Hematopoietic multipotent progenitor cell treated with erythropoietin and hydrocortisone succinate and interleukin-3 and kit ligand, for 6 days (in vitro differentiated cells): Measurements from ENCODE around the gene TMPRSS3.

Experiments
- DNase-seq: peaks from one replicate; pipeline ENCODE4 v3.0.0-alpha.2; 2015

The TMPRSS3 gene

GRCh38 chr21:42406866-42407265 is 11.0 kb upstream of the TMPRSS3 start:
- no peak for DNase-seq

GRCh38 chr21:42406201-42406621 is 10.4 kb upstream of the TMPRSS3 start:
- no peak for DNase-seq

GRCh38 chr21:42405064-42406013 is 9.5 kb upstream of the TMPRSS3 start:
- no peak for DNase-seq

- peak; percentile 76 for DNase-seq
Measured at GRCh38 chr21:42404539-42404938, 8.7 kb upstream of the TMPRSS3 start.

- DNase-seq: peak; percentile 94
Measured at GRCh38 chr21:42403611-42404231, 7.9 kb upstream of the TMPRSS3 start, which contains the start of gene UBASH3A. TSS of gene UBASH3A (plus strand) at chr21:42403902. CDS start at chr21:42403946, 44 bp downstream.

- no peak for DNase-seq
Measured at GRCh38 chr21:42401820-42402251, 6.0 kb upstream of the TMPRSS3 start.

- no peak for DNase-seq
Measured at GRCh38 chr21:42401154-42401553, 5.3 kb upstream of the TMPRSS3 start.

- DNase-seq: no peak
Measured at GRCh38 chr21:42400525-42400924, 4.7 kb upstream of the TMPRSS3 start.

- DNase-seq: peak; percentile 33
Measured at GRCh38 chr21:42398436-42399028, 2.7 kb upstream of the TMPRSS3 start.

GRCh38 chr21:42397746-42398394 is 2.0 kb upstream of the TMPRSS3 start:
- no peak for DNase-seq

- DNase-seq: no peak
Measured at GRCh38 chr21:42396799-42397745, 1.2 kb upstream of the TMPRSS3 start.

GRCh38 chr21:42395302-42395701 is 550 bp downstream of the TMPRSS3 start:
- no peak for DNase-seq

- DNase-seq: no peak
Measured at GRCh38 chr21:42393443-42393950, 2.4 kb downstream of the TMPRSS3 start.

GRCh38 chr21:42392731-42393442 is 3.0 kb downstream of the TMPRSS3 start:
- no peak for DNase-seq

GRCh38 chr21:42391297-42391696 is 4.6 kb downstream of the TMPRSS3 start:
- DNase-seq: no peak

- no peak for DNase-seq
Measured at GRCh38 chr21:42390696-42391095, 5.2 kb downstream of the TMPRSS3 start.

GRCh38 chr21:42390193-42390592 is 5.7 kb downstream of the TMPRSS3 start:
- DNase-seq: no peak

- DNase-seq: no peak
Measured at GRCh38 chr21:42389449-42389835, 6.4 kb downstream of the TMPRSS3 start.

- DNase-seq: peak; percentile 58
Measured at GRCh38 chr21:42388740-42389448, 7.0 kb downstream of the TMPRSS3 start.

- no peak for DNase-seq
Measured at GRCh38 chr21:42387843-42388340, 8.0 kb downstream of the TMPRSS3 start.
